Mesodermal cell (in vitro differentiated cells): ENCODE measurements around the gene AHCYL2.
"Not testable (repeated sequence)": the region's sequence is repeated elsewhere in the genome, so short reads cannot be mapped to it uniquely, and the experiment has no call there.

Experiments used
- H3K27ac ChIP-seq: 2 replicates; pipeline ENCODE4 v1.7.0; 2013; ENCODE audit warnings: mild to moderate bottlenecking, low read depth, low read length, moderate library complexity; ENCODE audit not compliant: severe bottlenecking
- H3K36me3 ChIP-seq: 2 replicates; pipeline ENCODE4 v1.7.1; 2013; ENCODE audit warnings: mild to moderate bottlenecking, low read length, moderate library complexity; ENCODE audit not compliant: control insufficient read depth, insufficient read depth
- H3K4me1 ChIP-seq: one replicate; pipeline ENCODE4 v1.7.1; 2013; ENCODE audit warnings: mild to moderate bottlenecking, low read length; ENCODE audit not compliant: insufficient read depth, control insufficient read depth, poor library complexity, severe bottlenecking
- H3K4me3 ChIP-seq: 2 replicates; pipeline ENCODE4 v1.7.0; 2013; ENCODE audit warnings: low read length, control low read depth, mild to moderate bottlenecking; ENCODE audit not compliant: insufficient read depth, poor library complexity, severe bottlenecking; ENCODE audit errors: extremely low read depth
- H3K9me3 ChIP-seq: 2 replicates; pipeline ENCODE4 v1.7.1; 2013; ENCODE audit warnings: mild to moderate bottlenecking, low read length, moderate library complexity; ENCODE audit not compliant: control insufficient read depth
- WGBS, 2 experiments: methylation state at CpG; one replicate each; pipeline ENCODE4 v1.1.5; 2013; ENCODE audit warnings: missing lambda C conversion rate in 2 of 2; ENCODE audit not compliant: insufficient coverage in 2 of 2; 5-methylcytosine and 5-hydroxymethylcytosine counted together

The AHCYL2 gene

DNA sequence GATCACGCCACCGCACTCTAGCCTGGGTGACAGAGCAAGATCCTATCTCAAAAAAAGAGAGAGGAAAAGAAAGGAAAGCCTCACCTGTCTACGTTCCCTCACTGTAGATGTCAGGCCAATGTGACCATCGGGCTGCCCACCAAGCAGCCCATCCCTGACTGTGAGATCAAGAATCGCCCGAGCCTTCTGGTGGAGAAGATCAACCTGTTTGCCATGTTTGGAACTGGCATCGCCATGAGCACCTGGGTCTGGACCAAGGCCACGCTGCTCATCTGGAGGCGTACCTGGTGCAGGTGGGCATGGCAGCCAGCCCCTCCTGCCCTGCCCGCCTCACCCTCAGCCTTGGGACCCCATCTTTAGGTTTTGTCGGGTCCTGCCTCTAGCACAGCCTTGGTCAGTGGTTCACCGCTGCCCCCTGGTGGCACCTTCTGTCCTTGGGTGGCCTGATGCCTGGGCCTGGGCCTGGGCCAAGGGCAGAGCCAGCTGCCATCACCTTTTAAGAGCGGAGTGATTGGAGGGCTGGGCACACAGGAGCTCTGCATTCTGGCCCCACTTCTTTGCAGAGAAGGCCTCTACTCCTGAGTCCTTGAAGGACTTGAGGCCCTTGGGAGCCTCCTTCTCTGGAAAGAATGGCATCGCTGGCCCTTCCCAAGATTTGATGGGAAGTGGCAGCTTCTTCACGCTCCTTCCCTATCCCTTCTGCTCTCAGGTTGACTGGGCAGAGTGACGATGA, 14.4 kb upstream of the AHCYL2 start:
- no peaks in the 10 kb centered on the region for H3K4me1 ChIP-seq
- peaks cover 70% of the 10 kb centered on the region for H3K36me3 ChIP-seq
- no peak overlapping the region for H3K4me3 ChIP-seq
- H3K9me3 ChIP-seq, result no peaks in the 10 kb centered on the region
- no peak overlapping the region for H3K27ac ChIP-seq
- WGBS, 2 experiments, result 83 to 89% methylated on average over 13 to 16 of the region's 16 CpGs

DNA sequence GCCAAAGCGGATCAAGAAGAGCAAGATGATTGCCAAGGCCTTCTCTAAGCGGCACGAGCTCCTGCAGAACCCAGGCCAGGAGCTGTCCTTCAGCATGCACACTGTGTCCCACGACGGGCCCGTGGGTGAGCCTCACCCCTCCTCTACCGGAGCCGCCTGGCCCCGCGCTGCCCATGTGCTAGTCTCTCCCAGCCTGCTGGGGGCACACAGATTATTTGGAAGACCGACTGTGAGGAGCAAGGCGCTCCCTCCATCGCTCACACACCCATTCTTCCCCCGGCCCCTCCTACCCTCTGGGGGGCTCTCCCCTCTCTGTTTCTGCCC, 13.9 kb upstream of the AHCYL2 start:
- WGBS, 2 experiments, result 96% methylated on average over 14 of the region's 14 CpGs
- Histone ChIP-seq H3K4me1 (no peaks in the 10 kb centered on the region), H3K27ac (no peak overlapping the region), H3K4me3 (no peak overlapping the region), H3K9me3 (no peaks in the 10 kb centered on the region), H3K36me3 (peaks cover 65% of the 10 kb centered on the region)

DNA sequence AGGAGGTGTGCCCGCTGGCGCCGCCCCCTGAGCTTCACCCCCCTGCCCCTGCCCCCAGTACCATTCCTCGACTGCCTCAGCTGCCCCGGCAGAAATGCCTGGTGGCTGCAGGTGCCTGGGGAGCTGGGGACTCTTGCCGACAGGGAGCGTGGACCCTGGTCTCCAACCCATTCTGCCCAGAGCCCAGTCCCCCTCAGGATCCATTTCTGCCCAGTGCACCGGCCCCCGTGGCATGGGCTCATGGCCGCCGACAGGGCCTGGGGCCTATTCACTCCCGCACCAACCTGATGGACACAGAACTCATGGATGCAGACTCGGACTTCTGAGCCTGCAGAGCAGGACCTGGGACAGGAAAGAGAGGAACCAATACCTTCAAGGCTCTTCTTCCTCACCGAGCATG, 12.7 kb upstream of the AHCYL2 start:
- Histone ChIP-seq H3K9me3 (no peaks in the 10 kb centered on the region), H3K27ac (no peak overlapping the region), H3K4me1 (no peaks in the 10 kb centered on the region), H3K36me3 (peaks cover 55% of the 10 kb centered on the region), H3K4me3 (no peak overlapping the region)
- WGBS, 2 experiments, result 99% methylated on average over 10 to 11 of the region's 14 CpGs

DNA sequence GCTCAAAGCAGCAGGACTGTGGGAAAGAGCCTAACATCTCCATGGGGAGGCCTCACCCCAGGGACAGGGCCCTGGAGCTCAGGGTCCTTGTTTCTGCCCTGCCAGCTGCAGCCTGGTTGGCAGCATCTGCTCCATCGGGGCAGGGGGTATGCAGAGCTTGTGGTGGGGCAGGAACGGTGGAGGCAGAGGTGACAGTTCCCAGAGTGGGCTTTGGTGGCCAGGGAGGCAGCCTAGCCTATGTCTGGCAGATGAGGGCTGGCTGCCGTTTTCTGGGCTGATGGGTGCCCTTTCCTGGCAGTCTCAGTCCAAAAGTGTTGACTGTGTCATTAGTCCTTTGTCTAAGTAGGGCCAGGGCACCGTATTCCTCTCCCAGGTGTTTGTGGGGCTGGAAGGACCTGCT, 12.2 kb upstream of the AHCYL2 start:
- Histone ChIP-seq H3K9me3 (no peaks in the 10 kb centered on the region), H3K4me3 (no peak overlapping the region), H3K4me1 (no peaks in the 10 kb centered on the region), H3K27ac (no peak overlapping the region), H3K36me3 (peaks cover 50% of the 10 kb centered on the region)
- WGBS, 2 experiments, result 90 to 97% methylated on average over 3 to 4 of the region's 4 CpGs

DNA sequence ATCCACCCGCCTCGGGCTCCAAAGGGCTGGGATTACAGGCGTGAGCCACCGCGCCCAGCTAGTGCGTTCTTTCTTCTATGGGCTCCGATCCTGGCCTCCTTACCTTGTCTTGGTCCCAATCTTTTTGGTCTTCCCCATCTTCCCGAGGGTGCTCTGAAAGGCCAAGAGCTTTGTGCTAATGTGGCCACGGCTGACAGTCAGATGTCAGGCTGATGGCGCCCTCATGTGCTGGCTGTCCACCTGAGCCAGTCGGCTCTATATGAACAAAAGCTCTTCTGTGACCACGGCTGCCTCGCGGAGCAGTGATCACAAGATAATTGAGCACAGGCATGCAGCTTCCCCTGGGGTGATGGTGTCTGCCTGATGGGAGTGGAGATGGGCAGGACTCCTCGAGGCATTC, 11.0 kb upstream of the AHCYL2 start:
- WGBS, 2 experiments, result 83 to 90% methylated on average over 14 to 15 of the region's 15 CpGs
- H3K36me3 ChIP-seq, result peaks cover 39% of the 10 kb centered on the region
- H3K27ac ChIP-seq, result no peak overlapping the region
- H3K4me3 ChIP-seq, result no peak overlapping the region
- H3K9me3 ChIP-seq, result no peaks in the 10 kb centered on the region
- no peaks in the 10 kb centered on the region for H3K4me1 ChIP-seq

DNA sequence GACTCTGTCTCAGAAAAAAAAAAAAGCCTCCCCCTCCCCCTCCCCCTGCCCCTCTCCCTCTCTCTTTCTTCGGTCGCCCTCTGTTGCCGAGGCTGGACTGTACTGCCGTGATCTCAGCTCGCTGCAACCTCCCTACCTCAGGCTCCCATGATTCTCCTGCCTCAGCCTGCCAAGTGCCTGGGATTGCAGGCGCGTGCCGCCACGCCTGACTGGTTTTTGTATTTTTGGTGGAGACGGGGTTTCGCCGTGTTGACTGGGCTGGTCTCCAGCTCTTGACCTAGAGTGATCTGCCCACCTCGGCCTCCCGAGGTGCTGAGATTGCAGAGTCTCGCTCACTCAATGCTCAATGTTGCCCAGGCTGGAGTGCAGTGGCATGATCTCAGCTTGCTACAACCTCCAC, 9.1 kb upstream of the AHCYL2 start:
- not testable (repeated sequence) for H3K4me1 ChIP-seq, H3K4me3 ChIP-seq, H3K9me3 ChIP-seq, H3K27ac ChIP-seq
- 95 to 98% methylated on average over 6 to 10 of the region's 15 CpGs for WGBS, 2 experiments
- peaks cover 23% of the 10 kb centered on the region for H3K36me3 ChIP-seq

DNA sequence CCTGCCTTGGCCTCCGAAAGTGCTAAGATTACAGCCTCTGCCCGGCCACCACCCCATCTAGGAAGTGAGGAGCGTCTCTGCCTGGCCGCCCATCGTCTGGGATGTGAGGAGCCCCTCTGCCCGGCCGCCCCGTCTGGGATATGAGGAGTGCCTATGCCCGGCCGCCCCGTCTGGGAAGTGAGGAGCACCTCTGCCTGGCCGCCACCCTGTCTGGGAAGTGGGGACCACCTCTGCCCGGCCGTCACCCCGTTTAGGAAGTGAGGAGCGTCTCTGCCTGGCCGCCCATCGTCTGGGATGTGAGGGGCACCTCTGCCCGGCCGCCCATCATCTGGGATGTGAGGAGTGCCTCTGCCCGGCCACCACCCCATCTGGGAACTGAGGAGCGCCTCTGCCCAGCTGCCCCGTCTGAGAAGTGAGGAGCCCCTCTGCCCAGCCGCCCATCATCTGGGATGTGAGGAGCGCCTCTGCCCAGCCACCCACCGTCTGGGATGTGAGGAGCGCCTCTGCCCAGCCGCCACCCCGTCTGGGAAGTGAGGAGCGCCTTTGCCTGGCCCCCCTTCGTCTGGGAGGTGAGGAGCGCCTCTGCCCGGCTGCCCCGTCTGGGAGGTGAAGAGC, 8.6 kb upstream of the AHCYL2 start:
- H3K9me3 ChIP-seq, H3K4me3 ChIP-seq, H3K27ac ChIP-seq, H3K4me1 ChIP-seq: not testable (repeated sequence)
- peaks cover 18% of the 10 kb centered on the region for H3K36me3 ChIP-seq
- WGBS, 2 experiments, result 96 to 97% methylated on average over 25 to 29 of the region's 34 CpGs

DNA sequence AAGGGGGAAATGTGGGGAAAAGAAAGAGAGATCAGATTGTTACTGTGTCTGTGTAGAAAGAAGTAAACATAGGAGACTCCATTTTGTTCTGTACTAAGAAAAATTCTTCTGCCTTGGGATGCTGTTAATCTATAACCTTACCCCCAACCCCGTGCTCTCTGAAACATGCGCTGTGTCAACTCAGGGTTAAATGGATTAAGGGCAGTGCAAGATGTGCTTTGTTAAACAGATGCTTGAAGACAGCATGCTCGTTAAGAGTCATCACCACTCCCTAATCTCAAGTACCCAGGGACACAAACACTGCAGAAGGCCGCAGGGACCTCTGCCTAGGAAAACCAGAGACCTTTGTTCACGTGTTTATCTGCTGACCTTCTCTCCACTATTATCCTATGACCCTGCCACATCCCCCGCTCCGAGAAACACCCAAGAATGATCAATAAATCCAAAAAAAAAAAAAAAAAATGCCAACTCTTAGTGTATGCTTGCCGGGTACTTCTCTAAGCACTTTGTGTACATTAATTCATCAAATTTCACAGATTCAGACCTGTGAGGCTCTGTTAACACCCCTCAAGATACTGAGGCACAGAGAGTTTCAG, 7.9 kb upstream of the AHCYL2 start:
- not testable (repeated sequence) for H3K4me1 ChIP-seq, H3K27ac ChIP-seq, H3K9me3 ChIP-seq, H3K4me3 ChIP-seq
- WGBS, 2 experiments, result 82% methylated on average over 3 of the region's 8 CpGs; no CpG with 5 or more reads in 1 of the 2 experiments
- H3K36me3 ChIP-seq, result peaks cover 11% of the 10 kb centered on the region

DNA sequence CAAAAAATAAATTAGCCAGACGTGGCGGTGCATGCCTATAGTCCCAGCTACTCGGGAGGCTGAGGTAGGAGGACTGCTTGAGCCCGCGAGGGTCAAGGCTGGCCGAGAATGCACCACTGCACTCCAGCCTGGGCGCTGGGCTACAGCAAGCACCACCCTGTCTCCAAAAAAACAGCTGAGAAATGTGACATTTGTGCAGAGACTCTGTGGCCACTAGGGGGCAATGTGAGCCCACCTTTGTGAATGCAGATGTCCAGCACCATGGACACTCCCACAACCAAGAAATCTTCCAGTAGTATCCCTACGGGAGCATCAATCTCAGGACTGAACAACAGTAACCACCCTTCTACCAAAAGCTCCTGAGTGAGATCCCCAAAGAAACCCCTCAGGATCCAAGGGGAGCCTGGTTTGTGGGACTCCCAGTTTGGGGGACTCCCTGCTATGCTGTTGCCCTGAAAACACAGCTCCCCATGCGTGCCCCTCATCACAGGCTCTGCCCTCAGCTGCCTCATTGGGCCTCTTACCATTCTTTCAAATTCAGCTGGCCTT, 6.2 kb upstream of the AHCYL2 start:
- WGBS, 2 experiments, result 23 to 25% methylated on average over 8 of the region's 9 CpGs
- Histone ChIP-seq H3K9me3 (no peaks in the 10 kb centered on the region), H3K36me3 (no peaks in the 10 kb centered on the region), H3K4me1 (no peaks in the 10 kb centered on the region), H3K27ac (no peak overlapping the region), H3K4me3 (no peak overlapping the region)

DNA sequence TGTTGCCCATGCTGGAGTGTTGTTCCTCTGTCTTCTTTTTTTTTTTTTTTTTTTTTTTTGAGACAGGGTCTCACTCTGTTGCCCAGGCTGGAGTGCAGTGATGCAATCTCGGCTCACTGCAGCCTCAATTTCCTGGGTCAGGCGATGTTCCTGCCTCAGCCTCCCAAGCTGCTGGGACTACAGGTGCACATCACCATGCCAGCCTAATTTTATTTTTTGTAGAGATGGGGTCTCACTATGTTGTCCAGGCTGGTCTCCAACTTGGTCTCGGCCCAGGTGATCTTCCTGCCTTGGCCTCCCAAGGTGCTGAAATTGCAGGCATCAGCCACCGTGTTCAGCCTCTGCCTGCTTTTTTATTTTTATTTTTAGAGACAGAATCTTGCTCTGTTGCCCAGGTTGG, 5.7 kb upstream of the AHCYL2 start:
- not testable (repeated sequence) for H3K36me3 ChIP-seq
- WGBS, 2 experiments, result 85 to 100% methylated on average over 2 to 4 of the region's 4 CpGs

DNA sequence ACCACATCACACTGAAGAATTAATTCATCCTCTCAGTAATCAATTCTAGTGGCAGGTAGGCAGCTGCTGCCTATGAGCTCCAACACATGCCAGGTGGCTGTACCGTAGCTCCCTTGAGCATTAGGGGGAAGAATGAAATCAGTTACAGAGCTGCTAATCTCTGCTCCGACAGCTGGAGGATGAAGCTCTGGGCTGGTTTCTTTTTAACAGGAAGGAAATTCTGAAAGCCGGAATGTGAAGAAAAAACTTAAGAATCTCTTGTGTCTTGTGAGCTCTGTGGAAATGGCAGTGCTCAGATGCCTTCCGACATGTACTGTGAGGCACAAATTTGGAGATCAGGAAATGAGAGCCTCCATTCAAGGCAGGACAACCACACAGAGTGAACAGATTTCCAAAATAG, 2.8 kb upstream of the AHCYL2 start:
- WGBS, 2 experiments, result 80 to 91% methylated on average over 3 to 4 of the region's 4 CpGs

More for the DNA sequence above, 5.7 kb upstream of the AHCYL2 start:
- H3K27ac ChIP-seq, H3K4me3 ChIP-seq, H3K9me3 ChIP-seq, H3K4me1 ChIP-seq: not testable (repeated sequence)

More for the DNA sequence above, 2.8 kb upstream of the AHCYL2 start:
- no peaks in the 10 kb centered on the region for H3K9me3 ChIP-seq
- peaks cover 3% of the 10 kb centered on the region for H3K4me1 ChIP-seq
- no peaks in the 10 kb centered on the region for H3K36me3 ChIP-seq
- no peak overlapping the region for H3K27ac ChIP-seq
- H3K4me3 ChIP-seq, result no peak overlapping the region
